ENCODE measurements around the gene TWF1.

TWF1 gene

GRCh38 chr12:43827093-43827492 is 21.0 kb upstream of the TWF1 start:
- ChIA-PET POLR2A (no interaction called here), CTCF (interaction anchor here (1.1 to 2.4 kb wide), 4 partner anchors 9 to 21 kb away, joined by 3 to 13 read pairs (median 4); partner anchors contain the start of gene TWF1)
- no peak for TF ChIP-seq CTCF (IDR thresholded peaks at IDR 0.05; ENCODE audit: control extremely low read depth, extremely low read depth, low read depth, missing control alignments)
- no peak for DNase-seq (ENCODE audit: extremely low spot score)

- ChIA-PET CTCF (interaction anchor here (0.8 to 2.4 kb wide), 7 partner anchors 9 to 67 kb away, joined by 3 to 13 read pairs (median 4); partner anchors contain the start of gene TWF1), POLR2A (no interaction called here)
- DNase-seq (ENCODE audit: extremely low spot score): no peak
- no peak for TF ChIP-seq CTCF (IDR thresholded peaks at IDR 0.05; ENCODE audit: control extremely low read depth, extremely low read depth, low read depth, missing control alignments)
Observed at GRCh38 chr12:43826681-43827080, 20.6 kb upstream of the TWF1 start.

GRCh38 chr12:43824207-43824775 is 18.2 kb upstream of the TWF1 start:
- no peak for TF ChIP-seq CTCF (IDR thresholded peaks at IDR 0.05; ENCODE audit: control extremely low read depth, extremely low read depth, low read depth, missing control alignments)
- POLR2A ChIA-PET: no interaction called here
- no peak for DNase-seq (ENCODE audit: extremely low spot score)
- CTCF ChIA-PET: interaction anchor here (0.7 to 1.3 kb wide), 4 partner anchors 9 to 32 kb away, joined by 3 read pairs; no protein-coding TSS in a partner anchor

- DNase-seq (ENCODE audit: extremely low spot score): no peak
- TF ChIP-seq CTCF (IDR thresholded peaks at IDR 0.05; ENCODE audit: control extremely low read depth, extremely low read depth, low read depth, missing control alignments): no peak
- CTCF ChIA-PET: interaction anchor here (0.7 to 2.8 kb wide), 4 partner anchors 11 to 56 kb away, joined by 3 to 13 read pairs (median 4); no protein-coding TSS in a partner anchor
- POLR2A ChIA-PET: no interaction called here
Observed at GRCh38 chr12:43816168-43816567, 10.1 kb upstream of the TWF1 start.

GRCh38 chr12:43815416-43815815 is 9.3 kb upstream of the TWF1 start:
- TF ChIP-seq CTCF (IDR thresholded peaks at IDR 0.05; ENCODE audit: control extremely low read depth, extremely low read depth, low read depth, missing control alignments): no peak
- no peak for DNase-seq (ENCODE audit: extremely low spot score)
- ChIA-PET POLR2A (no interaction called here), CTCF (interaction anchor here (0.7 to 2.0 kb wide), 4 partner anchors 9 to 57 kb away, joined by 3 to 4 read pairs (median 4); no protein-coding TSS in a partner anchor)

GRCh38 chr12:43812926-43813325 is 6.8 kb upstream of the TWF1 start:
- no peak for TF ChIP-seq CTCF (IDR thresholded peaks at IDR 0.05; ENCODE audit: control extremely low read depth, extremely low read depth, low read depth, missing control alignments)
- POLR2A ChIA-PET: interaction anchor here (0.6 kb wide), 1 partner anchor 1432 kb away, joined by 3 read pairs; no protein-coding TSS in a partner anchor
- CTCF ChIA-PET: interaction anchor here (0.7 to 1.4 kb wide), 3 partner anchors 23 to 53 kb away, joined by 3 read pairs; partner anchors contain the start of gene TMEM117
- DNase-seq (ENCODE audit: extremely low spot score): no peak

All from GM10248 (cell line).